Mucosa of rectum (tissue), 2 donors: ENCODE data around the gene ADAMTS3.

Source experiments
- H3K27ac ChIP-seq, 2 donors: one replicate each; pipeline ENCODE4 v1.7.0; 2013; ENCODE audit warnings: inconsistent platforms in 2 of 2, low read depth in 2 of 2, low read length in 2 of 2
- H3K27me3 ChIP-seq, 2 donors: one replicate each; pipeline ENCODE4 v1.7.0; 2013; ENCODE audit warnings: low read length in 2 of 2; ENCODE audit not compliant: control insufficient read depth in 2 of 2, insufficient read depth in 2 of 2
- H3K36me3 ChIP-seq, 2 donors: one replicate each; pipeline ENCODE4 v1.7.0; 2013; ENCODE audit warnings: low read length in 2 of 2; ENCODE audit not compliant: control insufficient read depth in 2 of 2, insufficient read depth in 2 of 2
- H3K4me1 ChIP-seq, 2 donors: one replicate each; pipeline ENCODE4 v1.7.0; 2013; ENCODE audit warnings: low read length in 2 of 2, mild to moderate bottlenecking in 1 of 2; ENCODE audit not compliant: control insufficient read depth in 2 of 2, insufficient read depth in 2 of 2
- H3K4me3 ChIP-seq, 2 donors: one replicate each; pipeline ENCODE4 v1.7.0; 2013; ENCODE audit warnings: low read length in 2 of 2
- H3K9ac ChIP-seq, 2 donors: one replicate each; pipeline ENCODE4 v1.7.0; 2013; ENCODE audit warnings: low read length in 2 of 2, low read depth in 1 of 2, mild to moderate bottlenecking in 1 of 2
- H3K9me3 ChIP-seq, 2 donors: one replicate each; pipeline ENCODE4 v1.7.0; 2013; ENCODE audit warnings: low read length in 2 of 2; ENCODE audit not compliant: control insufficient read depth in 2 of 2
- donor health status: healthy.
- donor health status: Normal muscosa, but diverticular disease.

The ADAMTS3 gene

GRCh38 chr4:72484981-72485380 is 84.0 kb downstream of the ADAMTS3 start:
- no peaks in the 10 kb centered on the region for H3K9me3 ChIP-seq
- H3K4me3 ChIP-seq = no peak overlapping the region
- no peaks in the 10 kb centered on the region for H3K27me3 ChIP-seq
- H3K4me1 ChIP-seq = no peaks in the 10 kb centered on the region
- H3K27ac ChIP-seq = no peak overlapping the region
- no peaks in the 10 kb centered on the region for H3K36me3 ChIP-seq
- no peak overlapping the region for H3K9ac ChIP-seq

GRCh38 chr4:72473434-72473900 is 95.6 kb downstream of the ADAMTS3 start:
- Histone ChIP-seq H3K27me3 (no peaks in the 10 kb centered on the region), H3K9ac (no peak overlapping the region), H3K4me1 (no peaks in the 10 kb centered on the region), H3K36me3 (no peaks in the 10 kb centered on the region), H3K4me3 (no peak overlapping the region), H3K27ac (no peak overlapping the region), H3K9me3 (no peaks in the 10 kb centered on the region)

GRCh38 chr4:72471816-72472215 is 97.2 kb downstream of the ADAMTS3 start:
- Histone ChIP-seq H3K9ac (no peak overlapping the region), H3K36me3 (no peaks in the 10 kb centered on the region), H3K27me3 (no peaks in the 10 kb centered on the region), H3K27ac (no peak overlapping the region), H3K4me3 (no peak overlapping the region), H3K9me3 (no peaks in the 10 kb centered on the region), H3K4me1 (no peaks in the 10 kb centered on the region)

- Histone ChIP-seq H3K4me1 (no peaks in the 10 kb centered on the region), H3K27ac (no peak overlapping the region), H3K27me3 (no peaks in the 10 kb centered on the region), H3K4me3 (no peak overlapping the region), H3K9ac (no peak overlapping the region), H3K36me3 (no peaks in the 10 kb centered on the region), H3K9me3 (no peaks in the 10 kb centered on the region)
Observed at GRCh38 chr4:72468904-72469502, 100.0 kb downstream of the ADAMTS3 start.

- Histone ChIP-seq H3K4me3 (no peak overlapping the region), H3K9ac (no peak overlapping the region), H3K27me3 (no peaks in the 10 kb centered on the region), H3K27ac (no peak overlapping the region), H3K36me3 (no peaks in the 10 kb centered on the region), H3K4me1 (no peaks in the 10 kb centered on the region), H3K9me3 (no peaks in the 10 kb centered on the region)
Observed at GRCh38 chr4:72467633-72468032, 101.4 kb downstream of the ADAMTS3 start.

GRCh38 chr4:72463724-72464123 is 105.3 kb downstream of the ADAMTS3 start:
- Histone ChIP-seq H3K9ac (no peak overlapping the region), H3K4me1 (no peaks in the 10 kb centered on the region), H3K27me3 (no peaks in the 10 kb centered on the region), H3K9me3 (no peaks in the 10 kb centered on the region), H3K27ac (no peak overlapping the region), H3K36me3 (no peaks in the 10 kb centered on the region), H3K4me3 (no peak overlapping the region)

GRCh38 chr4:72457158-72457557 is 111.9 kb downstream of the ADAMTS3 start:
- no peaks in the 10 kb centered on the region for H3K36me3 ChIP-seq
- H3K4me1 ChIP-seq = no peaks in the 10 kb centered on the region
- no peak overlapping the region for H3K27ac ChIP-seq
- H3K27me3 ChIP-seq = no peaks in the 10 kb centered on the region
- H3K9ac ChIP-seq = no peak overlapping the region
- no peaks in the 10 kb centered on the region for H3K9me3 ChIP-seq
- H3K4me3 ChIP-seq = no peak overlapping the region

- no peaks in the 10 kb centered on the region for H3K27me3 ChIP-seq
- no peak overlapping the region for H3K4me3 ChIP-seq
- no peaks in the 10 kb centered on the region for H3K4me1 ChIP-seq
- no peak overlapping the region for H3K9ac ChIP-seq
- H3K9me3 ChIP-seq = no peaks in the 10 kb centered on the region
- no peak overlapping the region for H3K27ac ChIP-seq
- H3K36me3 ChIP-seq = no peaks in the 10 kb centered on the region
Observed at GRCh38 chr4:72451349-72451748, 117.7 kb downstream of the ADAMTS3 start.

GRCh38 chr4:72449705-72450104 is 119.3 kb downstream of the ADAMTS3 start:
- Histone ChIP-seq H3K27me3 (no peaks in the 10 kb centered on the region), H3K9ac (no peak overlapping the region), H3K4me3 (no peak overlapping the region), H3K9me3 (no peaks in the 10 kb centered on the region), H3K4me1 (no peaks in the 10 kb centered on the region), H3K36me3 (no peaks in the 10 kb centered on the region), H3K27ac (no peak overlapping the region)

- H3K4me3 ChIP-seq = no peak overlapping the region
- H3K4me1 ChIP-seq = no peaks in the 10 kb centered on the region
- no peak overlapping the region for H3K9ac ChIP-seq
- no peaks in the 10 kb centered on the region for H3K27me3 ChIP-seq
- no peaks in the 10 kb centered on the region for H3K9me3 ChIP-seq
- H3K36me3 ChIP-seq = no peaks in the 10 kb centered on the region
- H3K27ac ChIP-seq = no peak overlapping the region
Observed at GRCh38 chr4:72448231-72448630, 120.8 kb downstream of the ADAMTS3 start.
